GM12864 (cell line): ENCODE results near the gene LSG1.
A peak's percentile ranks its signal among the peaks of the same experiment; 100 is the strongest.

ENCODE experiments used
- DNase-seq: peaks from one replicate; pipeline ENCODE4 v3.0.0-alpha.2; 2011; ENCODE audit warnings: low read depth
- H3K4me3 ChIP-seq: 2 replicates; pipeline ENCODE4 v1.5.1; 2011; ENCODE audit warnings: mild to moderate bottlenecking, low read depth, low read length, control low read depth
- TF ChIP-seq, protein P1 (sequence below): IDR thresholded peaks from 2 replicates; pipeline ENCODE4 v1.5.1; 2011; ENCODE audit warnings: low read depth, mild to moderate bottlenecking, moderate library complexity, low read length, control low read depth, inconsistent platforms; ENCODE audit errors: missing control alignments

Gene LSG1

DNA sequence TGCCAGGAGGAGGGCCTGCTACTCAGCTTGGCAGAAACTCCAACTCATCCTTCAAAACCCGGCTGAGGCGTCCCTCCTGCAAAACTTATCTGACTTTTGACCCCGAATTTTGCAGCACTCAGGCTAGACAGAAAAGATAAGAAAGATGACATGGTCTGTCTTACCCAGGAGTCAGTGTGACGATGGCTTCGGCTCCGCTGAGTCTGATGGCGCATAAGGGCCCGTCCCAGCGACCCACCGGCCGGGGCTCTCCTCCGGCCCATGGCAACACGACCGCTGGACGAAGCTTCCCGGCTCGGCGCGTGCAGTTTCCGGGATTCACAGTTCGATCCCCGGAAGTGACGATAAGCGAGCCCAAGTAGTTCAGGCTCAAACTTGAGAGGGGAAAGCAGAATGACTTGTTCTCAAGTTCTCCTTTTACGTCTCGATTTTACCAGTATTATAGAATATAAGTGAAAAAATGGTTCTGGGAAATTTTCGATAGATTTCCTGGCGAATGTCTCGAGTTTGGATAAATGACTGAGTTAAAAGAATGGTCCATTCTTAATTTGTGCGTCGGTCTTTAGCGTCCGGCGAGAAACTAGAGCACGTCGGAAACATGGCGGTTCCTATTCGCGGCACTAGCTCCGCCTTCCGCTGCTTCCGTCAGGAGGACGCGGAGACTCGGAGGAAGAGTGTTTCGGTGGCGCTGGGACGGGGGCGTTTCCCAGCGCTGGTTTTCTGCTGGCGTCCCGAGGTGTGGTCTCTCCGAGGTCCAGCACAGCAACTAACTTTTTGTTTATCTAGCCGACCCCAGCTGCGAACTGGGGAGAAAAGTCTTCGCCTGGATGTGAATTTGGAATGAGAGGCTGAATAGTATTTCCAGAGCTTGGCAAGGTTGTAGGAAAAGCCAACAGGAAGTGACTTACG, at the start of gene LSG1:
Gene LSG1, minus strand, starts transcription at position 292 of the 909 bp plus-strand sequence. Its CDS starts 29 bp downstream, at position 263.
- H3K4me3 ChIP-seq: peak within 1 kb of the TSS; percentile 98

DNA sequence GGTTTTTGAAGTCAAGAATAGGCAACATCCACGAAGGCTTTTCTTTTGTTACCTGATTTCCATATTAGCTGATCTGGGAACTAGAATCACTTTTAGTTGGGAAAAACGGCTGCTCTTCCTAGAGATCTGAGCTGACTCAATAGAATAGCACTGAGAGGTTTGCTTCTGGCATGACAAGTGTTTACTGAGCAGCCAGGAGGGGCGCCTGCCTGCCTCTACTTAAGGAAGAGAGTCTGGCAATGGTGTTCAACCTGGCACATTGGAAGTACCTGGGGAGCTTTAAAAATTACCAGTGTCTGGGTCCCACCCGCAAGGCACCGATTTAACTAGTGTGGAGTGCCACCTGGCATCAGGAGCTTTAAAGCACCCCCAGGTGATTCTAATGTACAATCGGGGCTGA, 48.1 kb upstream of the LSG1 start:
- TF ChIP-seq, protein P1, sequence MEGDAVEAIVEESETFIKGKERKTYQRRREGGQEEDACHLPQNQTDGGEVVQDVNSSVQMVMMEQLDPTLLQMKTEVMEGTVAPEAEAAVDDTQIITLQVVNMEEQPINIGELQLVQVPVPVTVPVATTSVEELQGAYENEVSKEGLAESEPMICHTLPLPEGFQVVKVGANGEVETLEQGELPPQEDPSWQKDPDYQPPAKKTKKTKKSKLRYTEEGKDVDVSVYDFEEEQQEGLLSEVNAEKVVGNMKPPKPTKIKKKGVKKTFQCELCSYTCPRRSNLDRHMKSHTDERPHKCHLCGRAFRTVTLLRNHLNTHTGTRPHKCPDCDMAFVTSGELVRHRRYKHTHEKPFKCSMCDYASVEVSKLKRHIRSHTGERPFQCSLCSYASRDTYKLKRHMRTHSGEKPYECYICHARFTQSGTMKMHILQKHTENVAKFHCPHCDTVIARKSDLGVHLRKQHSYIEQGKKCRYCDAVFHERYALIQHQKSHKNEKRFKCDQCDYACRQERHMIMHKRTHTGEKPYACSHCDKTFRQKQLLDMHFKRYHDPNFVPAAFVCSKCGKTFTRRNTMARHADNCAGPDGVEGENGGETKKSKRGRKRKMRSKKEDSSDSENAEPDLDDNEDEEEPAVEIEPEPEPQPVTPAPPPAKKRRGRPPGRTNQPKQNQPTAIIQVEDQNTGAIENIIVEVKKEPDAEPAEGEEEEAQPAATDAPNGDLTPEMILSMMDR: no peak
- no peak for DNase-seq
- no peak overlapping the region for H3K4me3 ChIP-seq

More for the DNA sequence above, at the start of gene LSG1:
- TF ChIP-seq, protein P1: no peak
- peak; percentile 92 for DNase-seq

DNA sequence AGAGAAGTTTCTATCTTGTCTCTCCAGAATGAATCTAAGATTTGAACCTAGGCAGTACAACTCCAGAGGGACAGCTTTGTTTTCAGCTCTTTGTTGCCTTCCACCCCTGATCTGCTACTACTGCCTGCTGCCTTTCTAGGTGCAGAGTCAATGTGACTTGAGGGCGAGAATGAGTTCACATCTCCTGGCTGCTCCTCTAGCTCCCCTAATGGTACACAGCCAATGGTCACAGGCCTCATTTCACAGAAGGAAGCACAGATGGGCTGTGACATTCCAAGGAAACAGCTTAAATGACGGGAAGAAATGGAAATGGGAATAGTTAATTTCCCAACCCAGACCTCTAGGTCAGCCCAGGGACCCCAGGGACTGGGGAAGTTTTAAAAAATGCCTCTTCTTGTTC, 46.1 kb upstream of the LSG1 start:
- H3K4me3 ChIP-seq: no peak overlapping the region
- TF ChIP-seq, protein P1: no peak
- DNase-seq: no peak

- TF ChIP-seq, protein P1: no peak
- no peak for DNase-seq
- no peak overlapping the region for H3K4me3 ChIP-seq
Observed at GRCh38 chr3:194715022-194715800, 43.2 kb upstream of the LSG1 start.

DNA sequence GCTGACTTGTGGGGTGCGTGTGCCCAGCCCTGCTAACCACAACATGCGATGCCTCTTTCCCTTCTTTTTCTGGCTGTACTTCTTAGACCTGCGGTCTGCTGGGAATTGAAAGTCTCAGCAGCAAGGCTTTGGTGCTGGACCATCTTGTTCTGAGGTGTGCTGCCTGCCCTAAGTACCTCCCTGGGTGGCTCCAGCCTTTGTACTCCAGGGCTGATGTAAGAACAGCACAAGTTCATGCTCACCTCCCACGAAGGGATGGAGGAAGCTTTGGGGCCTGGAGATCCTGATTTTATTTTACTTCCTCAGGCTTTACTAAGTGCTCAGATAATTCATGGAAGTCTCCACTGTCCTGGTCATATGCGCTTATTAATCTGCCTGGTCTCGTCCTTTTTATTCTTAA, 42.6 kb upstream of the LSG1 start:
- TF ChIP-seq, protein P1: no peak
- H3K4me3 ChIP-seq: no peak overlapping the region
- no peak for DNase-seq

DNA sequence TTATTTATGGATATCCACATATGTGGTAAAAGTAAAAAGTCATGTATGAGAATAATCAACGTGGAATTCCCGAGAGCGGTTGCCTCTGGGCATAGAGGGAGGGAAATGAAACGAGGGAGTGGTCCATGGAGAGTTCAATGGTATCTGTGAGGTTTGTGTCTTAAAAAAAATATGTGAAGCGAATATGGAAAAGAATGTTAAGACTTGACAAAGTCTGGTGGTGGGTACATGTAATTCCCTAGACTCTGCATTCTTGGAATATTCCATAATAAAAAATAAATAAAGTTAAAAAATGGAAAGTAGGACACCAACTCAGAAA, 42.1 kb upstream of the LSG1 start:
- no peak overlapping the region for H3K4me3 ChIP-seq
- TF ChIP-seq, protein P1: no peak
- DNase-seq: no peak
